ENCODE measurements around the gene IGF2.
A peak's percentile ranks its signal among the peaks of the same experiment; 100 is the strongest.

IGF2 gene

DNA sequence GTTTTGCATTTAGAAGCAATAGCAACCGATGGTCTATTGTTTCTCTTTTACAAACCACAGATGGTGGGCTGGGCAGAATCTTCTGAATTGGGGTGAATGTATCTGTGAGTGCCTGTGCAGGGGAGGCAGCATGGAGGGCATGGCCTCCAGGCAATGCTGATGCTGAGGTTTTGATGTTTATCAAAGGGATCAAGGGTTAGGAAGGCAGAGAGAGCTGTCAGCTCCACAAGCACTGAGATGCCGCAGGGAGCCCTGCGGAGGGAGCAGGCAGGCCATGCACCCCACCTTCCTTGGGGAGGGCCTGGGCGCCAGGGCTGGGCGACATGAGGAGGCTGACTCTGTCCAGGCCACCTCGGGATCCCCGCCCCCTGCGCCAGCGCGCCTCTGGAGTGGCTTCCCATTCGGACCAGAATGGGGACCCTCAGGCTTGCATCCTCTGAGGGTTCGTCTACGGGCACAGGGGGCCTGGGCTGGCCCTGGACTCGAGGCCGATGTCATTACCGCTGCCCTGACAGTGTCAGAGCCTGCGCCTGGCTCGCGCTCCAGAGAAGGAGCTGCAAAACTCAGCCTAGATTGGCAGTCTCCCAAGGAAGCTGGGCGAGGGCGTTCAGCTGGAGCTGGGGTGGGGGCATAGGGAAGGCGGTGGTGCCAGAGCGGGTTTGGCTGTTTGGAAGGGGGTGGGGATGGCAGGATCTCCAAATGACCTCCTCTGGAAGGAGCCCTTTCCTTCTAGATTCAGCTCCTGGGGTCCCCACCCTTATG is 46.3 kb upstream of the IGF2 start:
- H2AFZ ChIP-seq (ENCODE audit: low read length) = no peak overlapping the region
- peak overlapping the region; percentile 66 for H3K23ac ChIP-seq (ENCODE audit: low read depth, low read length, poor library complexity)
- peaks cover 3 to 20% of the 10 kb centered on the region in 2 donors for H3K4me1 ChIP-seq (ENCODE audit: control insufficient read depth in 2 of 2, insufficient read depth in 1 of 2, low read depth in 1 of 2, low read length in 2 of 2)
- peak overlapping the region; percentile 96 for H2AK5ac ChIP-seq (ENCODE audit: low read depth, low read length)
- H4K8ac ChIP-seq (ENCODE audit: low read depth, low read length) = peak overlapping the region; percentile 55
- H3K27me3 ChIP-seq (ENCODE audit: control insufficient read depth in 3 of 3, insufficient read depth in 3 of 3, low read depth in 1 of 3, low read length in 3 of 3) = peaks cover 0 to 14% (median 8%) of the 10 kb centered on the region in 3 experiments
- peak overlapping the region; percentile 62 for H4K91ac ChIP-seq (ENCODE audit: low read depth, low read length, poor library complexity)
- H3K4ac ChIP-seq (ENCODE audit: low read length) = no peak overlapping the region
- peak overlapping the region; percentile 65 for H3K14ac ChIP-seq (ENCODE audit: low read length)
- H3K9me3 ChIP-seq (replicated peaks in 1 of 2; ENCODE audit: control insufficient read depth in 2 of 2, insufficient read depth in 1 of 2, low read depth in 1 of 2, low read length in 2 of 2) = peaks cover 0 to 9% of the 10 kb centered on the region in 2 donors
- H2BK5ac ChIP-seq (ENCODE audit: low read length) = peak overlapping the region; percentile 21
- H2BK12ac ChIP-seq (ENCODE audit: low read length) = peak overlapping the region; percentile 30
- peak overlapping the region; percentile 36 for H3K9ac ChIP-seq (ENCODE audit: low read depth, low read length, poor library complexity)
- H3K4me2 ChIP-seq (ENCODE audit: insufficient read depth, low read length, poor library complexity, severe bottlenecking) = no peak overlapping the region
- H3K79me1 ChIP-seq (ENCODE audit: low read depth, low read length) = peaks cover 1% of the 10 kb centered on the region
- no peak for DNase-seq (ENCODE audit: low spot score)
- peak overlapping the region; percentile 79 for H3K18ac ChIP-seq (ENCODE audit: low read length)
- H3K4me3 ChIP-seq (ENCODE audit: low read length in 2 of 2) = no peak overlapping the region
- peak overlapping the region; percentile 95 for H2BK120ac ChIP-seq (ENCODE audit: low read depth, low read length)
- WGBS, 2 donors (ENCODE audit: extremely low coverage in 2 of 2, insufficient read length in 2 of 2, insufficient replicate concordance in 1 of 2) = no CpG with 5 or more reads among the region's 23 CpGs
- no peak overlapping the region for H3K27ac ChIP-seq (replicated peaks; ENCODE audit: low read length)
- no peaks in the 10 kb centered on the region for H3K36me3 ChIP-seq (replicated peaks in 1 of 2; ENCODE audit: control insufficient read depth in 2 of 2, insufficient read depth in 2 of 2, low read length in 2 of 2)
- H2BK15ac ChIP-seq (ENCODE audit: low read length) = peak overlapping the region; percentile 60

DNA sequence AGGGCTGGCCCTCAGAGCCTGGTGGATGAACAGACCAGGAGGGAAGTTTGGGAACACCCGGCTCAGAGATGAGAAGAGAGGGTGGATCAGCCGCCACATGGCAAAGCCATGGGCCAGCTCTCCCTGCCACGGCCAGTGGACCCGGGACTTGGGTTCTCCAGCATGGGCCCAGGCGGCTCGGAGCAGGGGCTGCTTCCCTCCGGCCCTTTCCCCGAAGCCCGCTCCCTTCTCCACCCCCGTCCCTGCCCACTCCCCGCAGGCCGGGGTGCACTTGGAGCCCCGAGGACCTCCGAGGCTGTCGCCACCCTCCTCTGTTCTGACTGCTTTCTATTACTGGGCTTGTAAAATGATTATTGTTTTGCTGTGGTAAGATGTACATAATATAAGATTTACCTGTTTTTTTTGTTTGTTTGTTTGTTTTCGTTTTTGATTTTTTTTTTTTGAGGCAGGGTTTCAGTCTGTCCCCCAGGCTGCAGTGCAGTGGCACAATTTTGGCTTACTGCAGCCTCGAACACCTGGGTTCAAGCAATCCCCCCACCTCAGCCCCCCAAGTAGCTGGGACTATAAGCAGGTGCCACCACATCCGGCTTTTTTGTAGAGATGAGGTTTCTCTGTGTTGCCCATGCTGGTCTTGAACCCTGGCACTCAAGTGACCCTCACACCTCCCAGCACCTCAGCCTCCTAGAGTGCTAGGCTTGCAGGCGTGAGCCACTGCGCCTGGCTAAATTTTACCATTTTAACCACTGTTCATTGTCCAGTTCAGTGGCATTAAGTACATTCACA is 43.7 kb upstream of the IGF2 start:
- Histone ChIP-seq H2BK12ac (ENCODE audit: low read length) (no peak overlapping the region), H2BK5ac (ENCODE audit: low read length) (peak overlapping the region; percentile 82), H3K9ac (ENCODE audit: low read depth, low read length, poor library complexity) (no peak overlapping the region), H3K4me3 (ENCODE audit: low read length in 2 of 2) (no peak overlapping the region), H2AK5ac (ENCODE audit: low read depth, low read length) (peak overlapping the region; percentile 56), H3K27ac (replicated peaks; ENCODE audit: low read length) (no peak overlapping the region), H4K8ac (ENCODE audit: low read depth, low read length) (no peak overlapping the region), H3K79me1 (ENCODE audit: low read depth, low read length) (peaks cover 1% of the 10 kb centered on the region), H3K23ac (ENCODE audit: low read depth, low read length, poor library complexity) (no peak overlapping the region), H3K4ac (ENCODE audit: low read length) (no peak overlapping the region), H2BK120ac (ENCODE audit: low read depth, low read length) (peak overlapping the region; percentile 83), H3K18ac (ENCODE audit: low read length) (peak overlapping the region; percentile 91), H2AFZ (ENCODE audit: low read length) (no peak overlapping the region), H4K91ac (ENCODE audit: low read depth, low read length, poor library complexity) (no peak overlapping the region), H3K9me3 (replicated peaks in 1 of 2; ENCODE audit: control insufficient read depth in 2 of 2, insufficient read depth in 1 of 2, low read depth in 1 of 2, low read length in 2 of 2) (peaks cover 0 to 8% of the 10 kb centered on the region in 2 donors), H3K27me3 (ENCODE audit: control insufficient read depth in 3 of 3, insufficient read depth in 3 of 3, low read depth in 1 of 3, low read length in 3 of 3) (peaks cover 0 to 35% (median 8%) of the 10 kb centered on the region in 3 experiments), H2BK15ac (ENCODE audit: low read length) (peak overlapping the region; percentile 96), H3K36me3 (replicated peaks in 1 of 2; ENCODE audit: control insufficient read depth in 2 of 2, insufficient read depth in 2 of 2, low read length in 2 of 2) (no peaks in the 10 kb centered on the region), H3K4me1 (ENCODE audit: control insufficient read depth in 2 of 2, insufficient read depth in 1 of 2, low read depth in 1 of 2, low read length in 2 of 2) (peaks cover 0 to 17% of the 10 kb centered on the region in 2 donors), H3K4me2 (ENCODE audit: insufficient read depth, low read length, poor library complexity, severe bottlenecking) (no peak overlapping the region), H3K14ac (ENCODE audit: low read length) (no peak overlapping the region)
- DNase-seq (ENCODE audit: low spot score) = no peak
- WGBS, 2 donors (ENCODE audit: extremely low coverage in 2 of 2, insufficient read length in 2 of 2, insufficient replicate concordance in 1 of 2) = no CpG with 5 or more reads among the region's 20 CpGs

DNA sequence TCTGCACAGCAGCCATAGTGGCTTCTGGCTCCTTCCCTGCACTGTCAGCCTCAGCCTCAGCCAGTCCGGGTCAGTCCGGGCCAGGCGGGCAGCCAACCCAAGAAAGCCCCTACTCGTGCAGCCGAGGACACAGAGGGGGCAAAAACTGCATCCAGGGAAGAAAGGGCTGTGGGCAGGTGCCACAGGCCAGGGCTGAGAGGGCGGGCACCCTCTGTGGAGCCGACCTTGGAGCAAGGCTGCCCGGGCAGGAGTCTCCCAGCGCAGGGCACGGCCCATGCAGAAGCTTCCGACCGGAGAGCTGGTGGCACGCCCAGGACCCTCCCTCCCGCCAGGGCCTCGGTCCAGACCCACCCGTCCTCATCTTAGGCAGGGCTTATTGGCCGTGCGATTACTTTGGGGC is 42.9 kb upstream of the IGF2 start:
- peak overlapping the region; percentile 10 for H3K23ac ChIP-seq (ENCODE audit: low read depth, low read length, poor library complexity)
- H4K91ac ChIP-seq (ENCODE audit: low read depth, low read length, poor library complexity) = no peak overlapping the region
- H3K9me3 ChIP-seq (replicated peaks in 1 of 2; ENCODE audit: control insufficient read depth in 2 of 2, insufficient read depth in 1 of 2, low read depth in 1 of 2, low read length in 2 of 2) = peaks cover 0 to under 1% of the 10 kb centered on the region in 2 donors
- no peaks in the 10 kb centered on the region for H3K36me3 ChIP-seq (replicated peaks in 1 of 2; ENCODE audit: control insufficient read depth in 2 of 2, insufficient read depth in 2 of 2, low read length in 2 of 2)
- H3K4me2 ChIP-seq (ENCODE audit: insufficient read depth, low read length, poor library complexity, severe bottlenecking) = no peak overlapping the region
- H3K4me1 ChIP-seq (ENCODE audit: control insufficient read depth in 2 of 2, insufficient read depth in 1 of 2, low read depth in 1 of 2, low read length in 2 of 2) = peaks cover 0 to 13% of the 10 kb centered on the region in 2 donors
- H2AFZ ChIP-seq (ENCODE audit: low read length) = no peak overlapping the region
- no peak overlapping the region for H2BK12ac ChIP-seq (ENCODE audit: low read length)
- peak overlapping the region; percentile 91 for H3K18ac ChIP-seq (ENCODE audit: low read length)
- WGBS, 2 donors (ENCODE audit: extremely low coverage in 2 of 2, insufficient read length in 2 of 2, insufficient replicate concordance in 1 of 2) = no CpG with 5 or more reads among the region's 18 CpGs
- H3K4ac ChIP-seq (ENCODE audit: low read length) = peak overlapping the region; percentile 89
- H2BK15ac ChIP-seq (ENCODE audit: low read length) = peak overlapping the region; percentile 96
- H3K79me1 ChIP-seq (ENCODE audit: low read depth, low read length) = peaks cover 1% of the 10 kb centered on the region
- peak overlapping the region; percentile 83 for H2BK120ac ChIP-seq (ENCODE audit: low read depth, low read length)
- peak overlapping the region; percentile 82 for H2BK5ac ChIP-seq (ENCODE audit: low read length)
- H4K8ac ChIP-seq (ENCODE audit: low read depth, low read length) = no peak overlapping the region
- peak overlapping the region; percentile 88 for H2AK5ac ChIP-seq (ENCODE audit: low read depth, low read length)
- H3K9ac ChIP-seq (ENCODE audit: low read depth, low read length, poor library complexity) = no peak overlapping the region
- H3K14ac ChIP-seq (ENCODE audit: low read length) = peak overlapping the region; percentile 82
- DNase-seq (ENCODE audit: low spot score) = no peak
- no peak overlapping the region for H3K4me3 ChIP-seq (ENCODE audit: low read length in 2 of 2)
- H3K27ac ChIP-seq (replicated peaks; ENCODE audit: low read length) = no peak overlapping the region
- peaks cover 0 to 35% (median under 1%) of the 10 kb centered on the region in 3 experiments for H3K27me3 ChIP-seq (ENCODE audit: control insufficient read depth in 3 of 3, insufficient read depth in 3 of 3, low read depth in 1 of 3, low read length in 3 of 3)

Measured in neuronal stem cell (in vitro differentiated cells).